22Rv1 (cell line): ENCODE measurements around the gene C10orf95.
A peak's percentile ranks its signal among the peaks of the same experiment; 100 is the strongest.

ENCODE experiments used
- H3K27ac ChIP-seq: fragments of 450-650 bp; 2 replicates; pipeline ENCODE4 v1.5.1; 2017
- ZFX ChIP-seq: fragments of 450-650 bp; IDR thresholded peaks from 2 replicates; pipeline ENCODE4 v1.6.1; 2017; ENCODE audit warnings: antibody characterized with exemption, borderline replicate concordance
- TF ChIP-seq, protein P1 (sequence below): fragments of 450-650 bp; IDR thresholded peaks from 2 replicates; pipeline ENCODE4 v1.5.1; 2017; ENCODE audit warnings: mild to moderate bottlenecking

The C10orf95 gene

DNA sequence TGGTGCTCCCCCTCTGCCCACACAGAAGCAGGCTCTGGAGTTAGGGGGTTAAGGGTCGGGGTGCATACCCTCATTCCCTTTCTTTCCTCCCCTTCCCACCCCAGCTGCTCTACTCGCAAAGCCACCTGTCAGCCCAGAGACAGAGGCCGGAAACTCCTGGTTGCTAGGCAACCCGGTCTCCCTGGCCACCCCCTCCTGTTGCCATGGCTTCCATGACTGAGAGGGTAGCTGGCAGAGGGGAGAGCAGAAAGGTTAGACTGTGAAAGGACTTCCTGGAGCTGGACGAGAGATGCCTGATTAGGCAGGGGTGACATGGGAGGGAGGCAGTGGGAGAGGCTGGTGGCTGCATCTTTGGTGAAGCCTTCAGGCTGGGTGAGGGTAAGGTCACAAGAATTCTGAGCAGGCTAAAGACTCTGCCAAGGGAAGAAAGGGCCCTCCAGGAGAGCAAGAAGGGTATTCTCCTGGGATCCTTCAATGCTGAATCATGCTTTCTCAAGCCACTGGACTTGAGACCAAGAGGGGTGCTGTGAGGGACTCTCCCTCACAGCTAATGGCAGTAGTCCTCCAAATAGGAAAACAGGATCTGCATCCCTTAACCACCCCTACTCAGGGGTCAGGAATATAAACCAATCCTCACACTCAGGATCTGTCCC lies 38.2 kb downstream of the C10orf95 start:
- H3K27ac ChIP-seq: no peak overlapping the region
- TF ChIP-seq, protein P1, sequence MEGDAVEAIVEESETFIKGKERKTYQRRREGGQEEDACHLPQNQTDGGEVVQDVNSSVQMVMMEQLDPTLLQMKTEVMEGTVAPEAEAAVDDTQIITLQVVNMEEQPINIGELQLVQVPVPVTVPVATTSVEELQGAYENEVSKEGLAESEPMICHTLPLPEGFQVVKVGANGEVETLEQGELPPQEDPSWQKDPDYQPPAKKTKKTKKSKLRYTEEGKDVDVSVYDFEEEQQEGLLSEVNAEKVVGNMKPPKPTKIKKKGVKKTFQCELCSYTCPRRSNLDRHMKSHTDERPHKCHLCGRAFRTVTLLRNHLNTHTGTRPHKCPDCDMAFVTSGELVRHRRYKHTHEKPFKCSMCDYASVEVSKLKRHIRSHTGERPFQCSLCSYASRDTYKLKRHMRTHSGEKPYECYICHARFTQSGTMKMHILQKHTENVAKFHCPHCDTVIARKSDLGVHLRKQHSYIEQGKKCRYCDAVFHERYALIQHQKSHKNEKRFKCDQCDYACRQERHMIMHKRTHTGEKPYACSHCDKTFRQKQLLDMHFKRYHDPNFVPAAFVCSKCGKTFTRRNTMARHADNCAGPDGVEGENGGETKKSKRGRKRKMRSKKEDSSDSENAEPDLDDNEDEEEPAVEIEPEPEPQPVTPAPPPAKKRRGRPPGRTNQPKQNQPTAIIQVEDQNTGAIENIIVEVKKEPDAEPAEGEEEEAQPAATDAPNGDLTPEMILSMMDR: no peak
- no peak for TF ChIP-seq ZFX

DNA sequence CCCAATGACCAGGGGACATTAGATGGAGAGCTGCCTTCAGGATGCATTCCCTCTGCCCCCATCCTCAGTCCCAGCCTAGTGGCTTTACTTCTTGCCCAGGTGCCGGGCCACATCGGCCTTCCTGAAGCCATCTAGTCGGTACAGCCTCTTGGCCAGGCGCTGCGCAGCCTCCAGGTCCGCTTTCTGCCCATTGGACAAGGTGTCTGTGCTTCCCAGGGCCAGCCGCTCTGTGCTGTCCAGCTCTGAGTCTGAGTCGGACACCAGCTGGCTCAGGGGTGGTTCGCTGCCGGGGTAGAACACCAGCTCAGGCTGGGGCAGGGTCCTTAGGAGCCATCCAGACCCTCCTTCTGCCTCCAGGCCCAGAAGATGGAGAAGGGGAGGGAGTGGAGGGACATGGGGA lies 39.0 kb downstream of the C10orf95 start:
- no peak for TF ChIP-seq ZFX
- TF ChIP-seq, protein P1: no peak
- H3K27ac ChIP-seq: no peak overlapping the region

DNA sequence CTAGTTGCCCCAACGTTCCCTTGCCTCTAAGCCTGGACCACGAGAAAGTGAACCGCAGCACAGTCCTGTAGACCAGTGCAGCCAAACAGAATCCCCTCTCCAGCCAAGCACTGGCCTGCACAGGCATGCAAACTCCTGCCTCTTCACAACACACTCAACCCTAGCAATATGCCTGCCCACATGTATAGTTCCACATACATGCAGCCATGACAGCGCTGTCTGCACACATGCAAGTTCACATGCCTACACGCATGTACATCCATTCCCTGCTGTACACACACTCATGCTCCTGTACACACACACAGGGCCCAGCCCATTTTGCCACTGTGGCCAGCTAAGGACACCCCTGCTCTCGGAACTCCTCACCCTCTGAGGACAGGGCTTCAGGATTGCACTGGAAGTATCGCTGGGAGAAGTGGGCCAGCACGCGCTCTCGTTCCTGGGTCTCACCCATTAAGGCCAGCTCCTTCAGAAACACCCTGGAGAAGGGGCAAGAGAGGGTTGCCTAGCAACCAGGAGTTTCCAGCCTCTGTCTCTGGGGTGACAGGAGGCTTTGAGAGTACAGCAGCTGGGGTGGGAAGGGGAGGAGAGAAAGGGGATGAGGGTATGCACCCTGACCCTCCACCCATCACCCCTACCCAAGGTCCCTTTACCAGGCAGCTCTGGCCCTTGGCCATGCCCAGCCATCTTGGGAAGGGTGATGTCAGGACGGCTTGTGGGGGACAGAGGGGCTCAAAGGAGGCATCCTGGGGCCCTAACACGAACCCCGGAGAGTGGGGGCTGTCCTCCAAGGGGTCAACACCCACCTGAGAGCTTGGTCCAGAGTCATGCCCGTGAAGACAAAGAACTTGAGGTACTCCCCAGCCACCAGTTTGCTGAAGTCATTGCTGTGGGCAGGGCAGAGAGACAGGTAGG lies 39.7 kb downstream of the C10orf95 start:
- no peak for TF ChIP-seq ZFX
- H3K27ac ChIP-seq: peak overlapping the region; percentile 59; the same call in 1 of the 2 replicates

DNA sequence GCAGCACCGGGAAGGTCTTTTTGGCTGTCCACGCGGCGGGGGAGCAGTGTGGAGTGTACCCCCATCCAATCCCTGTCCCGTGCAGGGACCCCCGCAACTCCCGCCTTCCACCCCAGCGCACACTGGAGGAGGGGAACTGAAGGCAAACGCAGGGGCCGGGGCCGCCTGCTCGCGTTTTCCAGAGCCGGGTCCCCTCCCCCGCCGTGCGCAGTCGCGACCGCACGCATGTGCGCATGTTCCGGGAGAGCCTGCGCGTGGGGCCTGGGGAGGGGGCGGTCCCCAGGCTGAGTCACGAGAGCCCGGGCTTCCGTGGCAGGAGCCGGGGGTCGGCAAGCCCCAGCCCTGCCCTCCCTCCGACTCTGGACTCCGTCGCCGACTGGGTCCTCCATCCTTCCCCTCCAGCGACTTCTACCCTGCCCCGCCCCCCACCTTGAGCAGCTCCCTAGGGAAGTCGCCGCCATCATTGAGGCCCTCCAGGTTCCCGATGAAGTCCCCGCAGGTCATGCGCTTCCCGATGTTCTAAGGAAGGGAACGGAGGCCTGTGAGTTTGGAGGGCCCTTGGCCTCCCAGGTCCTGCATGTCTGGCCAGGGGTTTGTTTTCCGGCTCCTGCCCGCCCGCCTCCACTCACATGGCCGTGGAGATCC lies 40.8 kb downstream of the C10orf95 start:
- H3K27ac ChIP-seq: peak overlapping the region; percentile 59
- TF ChIP-seq, protein P1: no peak
- no peak for TF ChIP-seq ZFX

DNA sequence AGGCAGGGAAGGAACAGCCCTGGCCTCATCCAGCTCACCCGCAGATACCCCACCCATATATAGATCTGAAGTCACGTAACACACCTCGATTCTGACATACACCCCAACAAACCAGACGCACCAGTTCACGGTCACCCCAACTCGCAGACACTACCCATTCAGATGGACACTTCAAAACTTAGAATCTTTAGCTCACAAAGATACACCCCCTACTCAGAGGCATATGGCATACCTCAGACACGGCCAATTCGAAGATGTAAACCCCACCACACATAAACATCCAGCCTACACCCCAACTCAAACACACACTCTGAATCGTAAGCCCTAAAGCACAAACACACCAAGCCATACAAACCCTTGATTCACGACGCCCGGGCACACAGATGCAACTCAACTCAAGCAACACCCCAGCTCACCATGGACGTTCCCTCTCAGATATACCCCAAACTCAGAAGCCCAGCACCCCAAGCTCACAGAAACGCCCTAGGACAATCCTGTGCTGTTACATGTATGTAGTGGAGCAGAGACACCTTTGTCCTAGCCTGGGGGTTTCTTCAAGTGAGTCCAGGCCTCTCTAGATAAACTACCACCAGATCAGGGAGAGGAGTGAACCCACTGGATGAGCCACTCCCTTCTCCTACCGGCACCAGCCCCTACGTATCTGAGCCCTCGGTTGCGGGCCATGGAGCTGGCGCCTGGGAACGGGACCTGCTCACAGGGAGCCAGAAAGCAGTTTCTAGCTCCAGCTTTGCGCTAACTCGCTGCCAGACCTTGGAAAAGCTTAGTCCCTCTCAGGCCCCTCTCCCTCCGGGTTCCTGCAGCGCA lies 41.5 kb downstream of the C10orf95 start:
- peak overlapping the region; percentile 59 for H3K27ac ChIP-seq

DNA sequence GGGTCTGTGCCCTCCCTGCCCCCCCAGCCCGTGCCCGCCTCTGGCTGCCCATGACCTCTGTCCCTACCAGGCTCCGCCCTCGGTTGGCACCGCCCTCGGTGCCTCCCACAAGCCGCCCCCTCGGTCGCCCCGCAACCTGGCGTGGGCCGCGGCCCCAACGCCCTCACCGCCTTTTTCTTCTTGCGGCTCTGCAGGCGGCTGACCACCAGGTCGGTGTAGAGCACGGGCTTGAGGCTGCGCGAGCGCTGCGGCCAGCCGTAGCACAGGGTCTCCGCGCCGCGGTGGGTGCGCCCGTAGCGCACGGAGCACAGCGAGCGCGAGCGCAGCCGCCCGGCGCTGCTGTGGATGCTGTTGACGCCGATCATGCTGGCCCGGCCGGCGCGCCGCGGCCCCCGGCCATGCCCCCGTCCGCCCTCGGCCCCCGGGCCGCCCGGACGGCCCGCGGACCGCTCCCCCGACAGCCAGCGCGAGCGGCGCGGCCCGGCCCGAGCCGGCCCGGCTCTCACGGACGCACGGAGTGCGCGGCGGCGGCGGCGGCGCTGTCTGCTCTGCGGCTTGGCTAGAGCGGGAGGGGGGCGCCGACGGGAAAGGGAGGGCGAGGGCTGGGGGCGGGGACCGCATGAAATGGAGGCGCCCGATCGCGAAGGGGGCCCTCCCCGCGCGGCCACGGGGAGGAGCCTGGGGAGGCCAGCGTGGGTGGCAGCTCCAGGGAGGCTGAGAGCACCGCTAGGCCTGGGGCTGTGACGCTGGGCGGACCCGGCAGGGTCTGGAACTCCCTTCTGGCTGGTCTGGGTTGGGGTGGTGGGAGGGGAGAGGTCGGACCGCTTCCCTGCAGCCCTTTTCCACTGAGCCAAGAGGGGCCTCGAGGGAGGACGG lies 42.4 kb downstream of the C10orf95 start:
- TF ChIP-seq, protein P1: no peak
- peak overlapping the region; percentile 59 for H3K27ac ChIP-seq

More for the DNA sequence above, 41.5 kb downstream of the C10orf95 start:
- no peak for TF ChIP-seq ZFX
- TF ChIP-seq, protein P1: no peak
